Fibroblast of peridontal ligament (primary cell): ENCODE measurements around the gene ARPC4.
"Not testable (repeated sequence)": the region's sequence is repeated elsewhere in the genome, so short reads cannot be mapped to it uniquely, and the experiment has no call there.

Experiments used
- DNase-seq: peaks from one replicate; pipeline ENCODE4 v3.0.0-alpha.2; 2010; ENCODE audit errors: extremely low read depth

Gene ARPC4

GRCh38 chr3:9820946-9821345 lies 28.1 kb downstream of the ARPC4 start:
- DNase-seq = no peak

- no peak for DNase-seq
Measured at GRCh38 chr3:9825451-9826040, 32.7 kb downstream of the ARPC4 start.

GRCh38 chr3:9826815-9827573 lies 34.1 kb downstream of the ARPC4 start:
- no peak for DNase-seq

GRCh38 chr3:9828801-9829755 lies 36.2 kb downstream of the ARPC4 start:
- no peak for DNase-seq

- no peak for DNase-seq
Measured at GRCh38 chr3:9831253-9831652, 38.4 kb downstream of the ARPC4 start.

GRCh38 chr3:9833078-9833477 lies 40.2 kb downstream of the ARPC4 start:
- DNase-seq = no peak

GRCh38 chr3:9834520-9835380 lies 41.9 kb downstream of the ARPC4 start:
- no peak for DNase-seq

GRCh38 chr3:9837701-9838582 lies 45.1 kb downstream of the ARPC4 start:
- DNase-seq = no peak

GRCh38 chr3:9838856-9839255 lies 46.0 kb downstream of the ARPC4 start:
- no peak for DNase-seq

GRCh38 chr3:9841015-9841414 lies 48.1 kb downstream of the ARPC4 start:
- DNase-seq = peak; percentile 9

GRCh38 chr3:9843715-9844438 lies 51.0 kb downstream of the ARPC4 start, which contains the start of gene RPUSD3:
TSS of gene RPUSD3 (minus strand) at chr3:9844008. CDS start at chr3:9843990, 18 bp downstream.
- DNase-seq = peak; percentile 95

GRCh38 chr3:9846231-9846630 lies 53.3 kb downstream of the ARPC4 start:
- DNase-seq = no peak

GRCh38 chr3:9846931-9847488 lies 54.1 kb downstream of the ARPC4 start:
- no peak for DNase-seq

- not testable (repeated sequence) for DNase-seq
Measured at GRCh38 chr3:9847870-9848269, 55.0 kb downstream of the ARPC4 start.

GRCh38 chr3:9848860-9849259 lies 56.0 kb downstream of the ARPC4 start:
- DNase-seq = peak; percentile 67

GRCh38 chr3:9851383-9851782 lies 58.5 kb downstream of the ARPC4 start:
- DNase-seq = not testable (repeated sequence)

- DNase-seq = not testable (repeated sequence)
Measured at GRCh38 chr3:9851926-9852325, 59.0 kb downstream of the ARPC4 start.

GRCh38 chr3:9852528-9852927 lies 59.6 kb downstream of the ARPC4 start:
- DNase-seq = no peak

GRCh38 chr3:9854291-9854940 lies 61.5 kb downstream of the ARPC4 start:
- not testable (repeated sequence) for DNase-seq
